Kidney (tissue), 14 donors: ENCODE data around the gene FEM1A. TPM values are rescaled to one million over a fixed set of nuclear protein-coding genes. Genes with fewer than 3 reads are reported as not detected.

Experiments used
- DNase-seq, 5 donors: peaks; one replicate each; pipeline ENCODE4 v3.0.0-alpha.2; 2013 to 2020
- FAIRE-seq: peaks from 2 replicates; lab custom pipeline; 2012; peaks lifted over from hg19 to GRCh38; lab: Jason Lieb, UNC
- H3K27ac ChIP-seq, 2 donors: one replicate each; pipeline ENCODE4 v1.7.0; 2013; ENCODE audit warnings: low read depth in 2 of 2, low read length in 2 of 2, inconsistent platforms in 1 of 2
- H3K27me3 ChIP-seq: one replicate; pipeline ENCODE4 v1.7.1; 2013; ENCODE audit warnings: low read length, inconsistent platforms; ENCODE audit not compliant: control insufficient read depth, insufficient read depth
- H3K36me3 ChIP-seq, 3 donors: one replicate each; pipeline versions ENCODE4 v1.7.0 to v1.7.1; 2013; ENCODE audit warnings: low read length in 3 of 3, control low read depth in 1 of 3, inconsistent platforms in 1 of 3; ENCODE audit not compliant: insufficient read depth in 3 of 3, control insufficient read depth in 2 of 3
- H3K4me1 ChIP-seq, 3 donors: one replicate each; pipeline versions ENCODE4 v1.7.0 to v1.7.1; 2013; ENCODE audit warnings: low read length in 3 of 3, inconsistent platforms in 1 of 3, low read depth in 1 of 3; ENCODE audit not compliant: control insufficient read depth in 2 of 3, insufficient read depth in 2 of 3
- H3K4me3 ChIP-seq, 3 donors: one replicate each; pipeline versions ENCODE4 v1.7.0 to v1.8.1; 2013; ENCODE audit warnings: low read length in 3 of 3, control low read depth in 1 of 3, inconsistent platforms in 1 of 3
- H3K9ac ChIP-seq, 3 donors: one replicate each; pipeline versions ENCODE4 v1.7.0 to v1.7.1; 2013; ENCODE audit warnings: low read length in 3 of 3, control low read depth in 1 of 3, inconsistent platforms in 1 of 3
- H3K9me3 ChIP-seq, 3 donors: one replicate each; pipeline versions ENCODE4 v1.7.0 to v1.7.1; 2013; ENCODE audit warnings: low read length in 3 of 3, control low read depth in 1 of 3, inconsistent platforms in 1 of 3; ENCODE audit not compliant: control insufficient read depth in 2 of 3, insufficient read depth in 1 of 3
- CTCF ChIP-seq: IDR thresholded peaks from 3 replicates; pipeline ENCODE4 v1.5.1; 2012; ENCODE audit warnings: mild to moderate bottlenecking, moderate library complexity, borderline replicate concordance; ENCODE audit not compliant: insufficient read depth; ENCODE audit errors: extremely low read depth
- intact Hi-C: fragments of 100-400 bp; cut with DNase I; formaldehyde crosslinking; loops from one replicate; pipeline ENCODE4 v1.11.1; 2022
- microRNA-seq: library from miRNA; unstranded; fragments of <30 nt; microRNA quantifications from one replicate; pipeline ENCODE4 v1.2.0, GENCODE V29; 2020
- polyA plus RNA-seq: library from polyadenylated mRNA; stranded (reverse); fragments of 350-450 nt; fragmentation: Illumina TruSeq; extraction: RNeasy Lipid Tissue Mini Kit (QIAGEN cat#74804); gene quantifications from one replicate; pipeline ENCODE4 v1.2.3, GENCODE V29; 2014; ENCODE audit warnings: low read depth, low replicate concordance; ENCODE audit not compliant: insufficient read depth
- total RNA-seq: library from RNA; stranded (reverse); fragmentation: NEBNext Ultra II Directional; extraction: Animal tissue kit (Norgen Biotek cat#: 25700); gene quantifications from one replicate; pipeline ENCODE4 v1.2.1, GENCODE V29; 2021
- donor health status: control.
- donor health status: control.
- donor health status: control.
- donor health status: control.
- donor health status: control.
- donor health status: DM: yes; HTN: yes; CAD: no.
- donor health status: Normal renal cell carcinoma (clear cell type).

Gene FEM1A
- total and polyA plus RNA-seq, 2 donors from 2014 or later = 4.6 to 11.3 TPM

- no peak for DNase-seq
- no peak for FAIRE-seq
- intact Hi-C loops = no loop called here
- no peaks in the 10 kb centered on the region for H3K36me3 ChIP-seq
- H3K4me1 ChIP-seq = peaks cover 0 to 6% (median 0%) of the 10 kb centered on the region in 3 donors
- H3K27me3 ChIP-seq = no peaks in the 10 kb centered on the region
- no peaks in the 10 kb centered on the region for H3K9me3 ChIP-seq
- no peak overlapping the region for H3K9ac ChIP-seq
- no peak overlapping the region for H3K27ac ChIP-seq
- no peak for TF ChIP-seq CTCF
- no peak overlapping the region for H3K4me3 ChIP-seq
Measured at GRCh38 chr19:4847190-4847973, 55.8 kb downstream of the FEM1A start.

- no peak overlapping the region for H3K27ac ChIP-seq
- H3K9ac ChIP-seq = no peak overlapping the region
- H3K4me3 ChIP-seq = no peak overlapping the region
- intact Hi-C loops = no loop called here
- no peak for TF ChIP-seq CTCF
- H3K9me3 ChIP-seq = no peaks in the 10 kb centered on the region
- no peaks in the 10 kb centered on the region for H3K27me3 ChIP-seq
- H3K4me1 ChIP-seq = peaks cover 0 to 6% (median 0%) of the 10 kb centered on the region in 3 donors
- DNase-seq = no peak
- no peak for FAIRE-seq
- H3K36me3 ChIP-seq = no peaks in the 10 kb centered on the region
Measured at GRCh38 chr19:4849019-4849418, 57.5 kb downstream of the FEM1A start.

Small RNAs within 50 kb of the gene (microRNA-seq; reads per million reads assigned to microRNA genes)
- gene MIR7-3 = not detected

Other genes with a start within 250 kb of the FEM1A start
- gene SEMA6B, start 232.1 kb upstream of the FEM1A start, total RNA-seq = 17.7 TPM
- 2.6 TPM for gene SEMA6B, start 232.1 kb upstream of the FEM1A start, polyA plus RNA-seq
- 11.5 TPM for gene TNFAIP8L1, start 152.2 kb upstream of the FEM1A start, total RNA-seq
- 16.0 TPM for gene TNFAIP8L1, start 152.2 kb upstream of the FEM1A start, polyA plus RNA-seq
- gene MYDGF, start 121.4 kb upstream of the FEM1A start, total RNA-seq = 75.8 TPM
- 85.5 TPM for gene MYDGF, start 121.4 kb upstream of the FEM1A start, polyA plus RNA-seq
- 61.9 TPM for gene DPP9, start 67.9 kb upstream of the FEM1A start, total RNA-seq
- 14.0 TPM for gene DPP9, start 67.9 kb upstream of the FEM1A start, polyA plus RNA-seq
- gene TICAM1, start 40.0 kb downstream of the FEM1A start, total RNA-seq = 23.0 TPM
- gene TICAM1, start 40.0 kb downstream of the FEM1A start, polyA plus RNA-seq = 9.9 TPM
- 60.0 TPM for gene PLIN3, start 75.9 kb downstream of the FEM1A start, total RNA-seq
- 30.5 TPM for gene PLIN3, start 75.9 kb downstream of the FEM1A start, polyA plus RNA-seq
- 1.4 TPM for gene ARRDC5, start 111.2 kb downstream of the FEM1A start, total RNA-seq
- gene ARRDC5, start 111.2 kb downstream of the FEM1A start, polyA plus RNA-seq = not detected
- gene UHRF1, start 117.8 kb downstream of the FEM1A start, total RNA-seq = 3.1 TPM
- 0.19 TPM for gene UHRF1, start 117.8 kb downstream of the FEM1A start, polyA plus RNA-seq
- 35.7 TPM for gene KDM4B, start 177.4 kb downstream of the FEM1A start, total RNA-seq
- gene KDM4B, start 177.4 kb downstream of the FEM1A start, polyA plus RNA-seq = 6.6 TPM